OCI-LY3 (cell line): Measurements from ENCODE around the gene TINCR.

Source experiments
- H2AFZ ChIP-seq: fragments of 200-600, 300-600 bp; shearing (Covaris generic); 2 replicates; pipeline ENCODE4 v1.6.0; 2014; ENCODE audit warnings: antibody characterized with exemption, low read depth, low read length
- H3K27ac ChIP-seq: fragments of 200-600, 300-600 bp; sonication (generic); 2 replicates; pipeline ENCODE4 v1.5.1; 2014; ENCODE audit warnings: mild to moderate bottlenecking, low read length, moderate library complexity, mixed read lengths
- H3K27me3 ChIP-seq: fragments of 200-600, 300-600 bp; sonication (generic); 2 replicates; pipeline ENCODE4 v1.6.1; 2014; ENCODE audit warnings: low read depth, low read length, mixed read lengths
- H3K36me3 ChIP-seq: fragments of 200-600, 300-600 bp; sonication (generic); replicated peaks from 2 replicates; pipeline ENCODE3; 2014; ENCODE audit warnings: low read depth, low read length, mixed read lengths
- H3K4me1 ChIP-seq: fragments of 300-600, 200-600 bp; sonication (generic); 2 replicates; pipeline ENCODE4 v1.6.1; 2014; ENCODE audit warnings: low read length, mixed read lengths
- H3K4me2 ChIP-seq: fragments of 200-600, 300-600 bp; sonication (generic); 2 replicates; pipeline ENCODE4 v1.6.1; 2014; ENCODE audit warnings: low read length, mixed read lengths
- H3K4me3 ChIP-seq: fragments of 300-600, 200-600 bp; sonication (generic); 2 replicates; pipeline ENCODE4 v1.5.1; 2014; ENCODE audit warnings: antibody characterized with exemption, mild to moderate bottlenecking, low read length, moderate library complexity
- H3K79me2 ChIP-seq: fragments of 300-600, 200-600 bp; shearing (Covaris generic); 2 replicates; pipeline ENCODE4 v1.6.1; 2014; ENCODE audit warnings: mild to moderate bottlenecking, low read length, mixed read lengths
- H3K9ac ChIP-seq: fragments of 300-600, 200-600 bp; shearing (Covaris generic); 2 replicates; pipeline ENCODE4 v1.6.0; 2014; ENCODE audit warnings: mild to moderate bottlenecking, low read length, moderate library complexity
- H3K9me3 ChIP-seq: fragments of 200-600, 300-600 bp; shearing (Covaris generic); 2 replicates; pipeline ENCODE4 v1.6.1; 2014; ENCODE audit warnings: low read length, mixed read lengths; ENCODE audit not compliant: insufficient read depth
- H4K20me1 ChIP-seq: fragments of 200-600, 300-600 bp; sonication (generic); 2 replicates; pipeline ENCODE4 v1.6.1; 2016; ENCODE audit warnings: low read length, mixed read lengths; ENCODE audit not compliant: insufficient read depth
- EZH2phosphoT487 ChIP-seq: fragments of 200-600 bp; shearing (Covaris generic); IDR thresholded peaks from 2 replicates; pipeline ENCODE4 v1.6.1; 2018; ENCODE audit warnings: antibody characterized with exemption, mixed run types, low read depth
- TF ChIP-seq, protein P1 (sequence below): fragments of 200-600, 300-600 bp; sonication (generic); IDR thresholded peaks from 2 replicates; pipeline ENCODE4 v1.5.1; 2014; ENCODE audit warnings: antibody characterized with exemption, low read length, low read depth

Gene TINCR

DNA sequence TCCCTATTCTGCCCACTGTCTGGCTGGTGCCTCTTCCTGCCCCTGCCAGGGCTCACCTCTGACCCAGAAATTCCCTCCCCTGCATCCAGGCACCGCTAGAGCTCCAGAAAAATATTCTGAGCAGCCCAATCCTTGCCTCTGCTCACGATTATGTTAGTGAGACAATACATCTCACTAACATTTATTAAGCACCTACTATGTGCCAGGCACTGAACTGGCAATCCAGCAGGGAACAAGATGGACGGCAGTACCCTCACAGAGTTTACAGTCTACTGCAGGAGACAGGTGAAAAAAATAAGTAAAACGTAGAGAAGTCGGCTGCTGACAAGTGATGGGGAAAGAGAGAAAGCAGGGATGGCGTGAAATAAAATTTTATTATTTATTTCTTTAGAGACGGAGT is 5.5 kb downstream of the TINCR start:
- no peak overlapping the region for H3K4me3 ChIP-seq
- H3K27me3 ChIP-seq, result no peaks in the 10 kb centered on the region
- no peaks in the 10 kb centered on the region for H3K36me3 ChIP-seq
- H3K79me2 ChIP-seq, result no peaks in the 10 kb centered on the region
- H4K20me1 ChIP-seq, result no peaks in the 10 kb centered on the region
- no peak overlapping the region for H2AFZ ChIP-seq
- H3K9me3 ChIP-seq, result peaks cover 5% of the 10 kb centered on the region; the same call in 1 of the 2 replicates
- H3K4me1 ChIP-seq, result no peaks in the 10 kb centered on the region
- TF ChIP-seq EZH2phosphoT487, result no peak
- TF ChIP-seq, protein P1, sequence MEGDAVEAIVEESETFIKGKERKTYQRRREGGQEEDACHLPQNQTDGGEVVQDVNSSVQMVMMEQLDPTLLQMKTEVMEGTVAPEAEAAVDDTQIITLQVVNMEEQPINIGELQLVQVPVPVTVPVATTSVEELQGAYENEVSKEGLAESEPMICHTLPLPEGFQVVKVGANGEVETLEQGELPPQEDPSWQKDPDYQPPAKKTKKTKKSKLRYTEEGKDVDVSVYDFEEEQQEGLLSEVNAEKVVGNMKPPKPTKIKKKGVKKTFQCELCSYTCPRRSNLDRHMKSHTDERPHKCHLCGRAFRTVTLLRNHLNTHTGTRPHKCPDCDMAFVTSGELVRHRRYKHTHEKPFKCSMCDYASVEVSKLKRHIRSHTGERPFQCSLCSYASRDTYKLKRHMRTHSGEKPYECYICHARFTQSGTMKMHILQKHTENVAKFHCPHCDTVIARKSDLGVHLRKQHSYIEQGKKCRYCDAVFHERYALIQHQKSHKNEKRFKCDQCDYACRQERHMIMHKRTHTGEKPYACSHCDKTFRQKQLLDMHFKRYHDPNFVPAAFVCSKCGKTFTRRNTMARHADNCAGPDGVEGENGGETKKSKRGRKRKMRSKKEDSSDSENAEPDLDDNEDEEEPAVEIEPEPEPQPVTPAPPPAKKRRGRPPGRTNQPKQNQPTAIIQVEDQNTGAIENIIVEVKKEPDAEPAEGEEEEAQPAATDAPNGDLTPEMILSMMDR, result no peak
- H3K27ac ChIP-seq, result no peak overlapping the region
- H3K9ac ChIP-seq, result no peak overlapping the region
- H3K4me2 ChIP-seq, result no peak overlapping the region

DNA sequence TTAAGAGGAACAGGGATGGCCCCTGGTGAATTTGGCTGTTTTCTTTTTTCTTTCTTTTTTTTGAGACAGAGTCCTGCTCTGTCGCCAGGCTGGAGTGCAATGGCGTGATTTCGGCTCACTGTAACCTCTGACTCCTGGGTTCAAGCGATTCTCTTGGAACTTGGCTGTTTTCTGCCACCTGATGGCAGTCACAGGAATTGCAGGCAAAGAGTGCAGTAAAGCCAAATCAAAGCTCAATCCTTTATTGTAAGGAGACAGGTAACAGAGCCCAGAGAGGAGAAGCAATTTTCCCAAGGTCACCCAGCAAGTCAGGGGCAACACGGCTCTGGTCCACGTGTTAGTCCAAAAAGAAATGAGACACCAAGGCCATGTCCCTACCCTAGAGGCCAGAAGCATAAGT is 6.2 kb downstream of the TINCR start:
- Histone ChIP-seq H3K4me2 (no peak overlapping the region), H2AFZ (no peak overlapping the region), H4K20me1 (no peaks in the 10 kb centered on the region), H3K27me3 (no peaks in the 10 kb centered on the region), H3K4me1 (no peaks in the 10 kb centered on the region), H3K9me3 (peaks cover 5% of the 10 kb centered on the region; the same call in 1 of the 2 replicates), H3K27ac (no peak overlapping the region), H3K4me3 (no peak overlapping the region), H3K9ac (no peak overlapping the region), H3K36me3 (no peaks in the 10 kb centered on the region), H3K79me2 (no peaks in the 10 kb centered on the region)
- no peak for TF ChIP-seq EZH2phosphoT487
- TF ChIP-seq, protein P1, result peak; percentile 55

DNA sequence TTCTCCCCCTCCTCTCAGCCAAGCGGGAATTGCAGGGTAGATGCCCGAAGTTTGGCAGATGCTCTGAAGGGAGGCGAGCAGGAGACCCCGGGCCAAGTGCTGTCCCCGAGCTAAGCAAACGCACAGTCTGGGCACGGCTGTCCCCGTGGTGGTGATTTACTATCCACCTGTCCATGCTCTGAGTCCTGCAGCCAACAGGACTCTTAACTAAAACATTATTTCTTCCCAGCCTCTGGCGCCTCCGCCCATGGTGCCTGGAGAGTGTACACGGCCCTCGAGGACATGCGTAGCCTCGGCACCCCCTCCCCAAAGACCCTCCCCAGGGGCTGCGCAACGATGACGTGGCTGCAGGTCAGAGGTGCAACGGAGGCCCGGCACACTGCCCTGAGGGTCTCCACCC is 7.6 kb downstream of the TINCR start:
- no peaks in the 10 kb centered on the region for H3K36me3 ChIP-seq
- no peak overlapping the region for H3K27ac ChIP-seq
- H3K9ac ChIP-seq, result no peak overlapping the region
- no peak overlapping the region for H3K4me3 ChIP-seq
- no peak overlapping the region for H3K4me2 ChIP-seq
- H3K27me3 ChIP-seq, result no peaks in the 10 kb centered on the region
- no peaks in the 10 kb centered on the region for H3K4me1 ChIP-seq
- H3K9me3 ChIP-seq, result peaks cover 5% of the 10 kb centered on the region; the same call in 1 of the 2 replicates
- no peaks in the 10 kb centered on the region for H3K79me2 ChIP-seq
- TF ChIP-seq EZH2phosphoT487, result no peak
- TF ChIP-seq, protein P1, result no peak
- H4K20me1 ChIP-seq, result no peaks in the 10 kb centered on the region
- H2AFZ ChIP-seq, result no peak overlapping the region

DNA sequence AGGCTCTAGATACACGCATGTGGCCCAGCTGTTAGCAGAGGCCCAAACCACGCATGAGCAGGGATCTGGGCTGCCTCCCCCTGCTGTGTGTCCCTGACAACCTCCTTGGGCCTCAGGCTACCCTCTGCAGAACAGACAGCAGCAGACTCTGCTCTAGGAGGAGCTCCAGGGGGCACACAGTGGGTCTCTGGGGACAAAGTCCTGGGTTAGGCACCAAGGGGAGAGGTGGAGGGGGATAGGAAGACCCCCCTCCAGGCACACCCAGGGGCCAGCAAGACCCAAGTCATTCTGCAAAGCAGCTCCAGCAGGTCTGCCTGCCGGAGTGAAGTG is 8.0 kb downstream of the TINCR start:
- TF ChIP-seq, protein P1, result no peak
- Histone ChIP-seq H3K4me3 (no peak overlapping the region), H3K4me2 (no peak overlapping the region), H3K36me3 (no peaks in the 10 kb centered on the region), H4K20me1 (no peaks in the 10 kb centered on the region), H3K9me3 (peaks cover 5% of the 10 kb centered on the region; the same call in 1 of the 2 replicates), H3K27me3 (no peaks in the 10 kb centered on the region), H3K4me1 (no peaks in the 10 kb centered on the region), H2AFZ (no peak overlapping the region), H3K79me2 (no peaks in the 10 kb centered on the region), H3K27ac (no peak overlapping the region), H3K9ac (no peak overlapping the region)
